HCT116 (cell line): Measurements from ENCODE around the gene KCNJ10. TPM values are rescaled to one million over a fixed set of nuclear protein-coding genes. Genes with fewer than 3 reads are reported as not detected.

Experiments used
- ATAC-seq: fragments of 200-7000 bp; cut with Tn5 transposase; 2 replicates; pipeline ENCODE4 v1.9.1; 2020; ENCODE audit warnings: mild to moderate bottlenecking, moderate library complexity
- BruUV-seq: library from RNA; stranded (reverse); fragments of 400-500 nt; replicated peaks from 2 replicates; lab custom pipeline; 2021; lab: Mats Ljungman, UMichigan
- CTCF ChIA-PET: fragments of 300-600 bp; sonication (Branson Sonifier 250); formaldehyde crosslinking; loops from one replicate; lab custom pipeline; 2021; ENCODE audit warnings: antibody characterized with exemption; lab: Charles Lee
- POLR2A ChIA-PET: fragments of 300-600, 350-600 bp; sonication (Branson Sonifier 250); formaldehyde crosslinking; loops from one replicate; lab custom pipeline; 2021; ENCODE audit warnings: antibody characterized with exemption; lab: Charles Lee
- RAD21 ChIA-PET, 2 experiments: fragments of 300-600 bp; sonication (Branson Sonifier 250); formaldehyde crosslinking; loops; one replicate each; lab custom pipeline; 2023; ENCODE audit warnings: low total read pairs in 2 of 2; ENCODE audit not compliant: uncharacterized antibody in 2 of 2, unreplicated experiment in 2 of 2, low non-redundant PET in 1 of 2; lab: Charles Lee
- DNase-seq: peaks from one replicate; pipeline ENCODE4 v3.0.0-alpha.2; 2010; ENCODE audit warnings: low read depth, low spot score
- H2AFZ ChIP-seq: fragments of 200-600 bp; shearing (Covaris generic), sonication (generic); 2 replicates; pipeline ENCODE4 v1.6.1; 2017; ENCODE audit warnings: low read depth, mixed run types, mixed read lengths, antibody characterized with exemption, low read length; ENCODE audit not compliant: poor library complexity, severe bottlenecking
- H3K27ac ChIP-seq: 2 replicates; pipeline ENCODE4 v1.5.1; 2012; ENCODE audit warnings: low read depth, low read length
- H3K27me3 ChIP-seq: fragments of 200-600 bp; sonication (generic); 2 replicates; pipeline ENCODE4 v1.6.1; 2016; ENCODE audit warnings: mixed run types, low read length, mixed read lengths; ENCODE audit not compliant: insufficient read depth
- H3K36me3 ChIP-seq, 2 experiments: fragments of 200-500 bp in 1 of 2; fragments of 200-600 bp in 1 of 2; sonication (Bioruptor generic) in 1 of 2; sonication (generic) in 1 of 2; 2 replicates each; pipeline versions ENCODE4 v1.5.1 to v1.6.1; 2014 to 2016; ENCODE audit warnings: low read length in 2 of 2, inconsistent platforms in 1 of 2, mixed read lengths in 1 of 2, mixed run types in 1 of 2; ENCODE audit not compliant: insufficient read depth in 2 of 2, control insufficient read depth in 1 of 2
- H3K4me1 ChIP-seq, 2 experiments: fragments of 200-600 bp in 1 of 2; sonication (generic) in 1 of 2; 2 replicates each; pipeline versions ENCODE4 v1.5.1 to v1.6.1; 2012 to 2017; ENCODE audit warnings: low read length in 2 of 2, inconsistent platforms in 1 of 2, mild to moderate bottlenecking in 1 of 2, mixed read lengths in 1 of 2, mixed run types in 1 of 2, moderate library complexity in 1 of 2; ENCODE audit not compliant: insufficient read depth in 2 of 2, control insufficient read depth in 1 of 2
- H3K4me2 ChIP-seq: fragments of 200-600 bp; sonication (generic); 2 replicates; pipeline ENCODE4 v1.6.1; 2017; ENCODE audit warnings: mixed run types, low read length, mixed read lengths
- H3K4me3 ChIP-seq, 2 experiments: fragments of 200-600 bp in 1 of 2; sonication (generic) in 1 of 2; replicated peaks in 1 of 2; 2 replicates each; pipeline ENCODE4 v1.5.1; 2011 to 2016; ENCODE audit warnings: low read length in 2 of 2, control low read depth in 1 of 2, low read depth in 1 of 2, mild to moderate bottlenecking in 1 of 2, mixed read lengths in 1 of 2, mixed run types in 1 of 2
- H3K79me2 ChIP-seq: fragments of 200-600 bp; sonication (generic); 2 replicates; pipeline ENCODE4 v1.6.1; 2017; ENCODE audit warnings: mild to moderate bottlenecking, mixed run types, low read length, moderate library complexity, mixed read lengths; ENCODE audit not compliant: insufficient read depth
- H3K9ac ChIP-seq: fragments of 200-600 bp; sonication (generic); 2 replicates; pipeline ENCODE4 v1.6.1; 2016; ENCODE audit warnings: low read length, mixed read lengths
- H3K9me2 ChIP-seq: fragments of 200-600 bp; sonication (generic), shearing (Covaris generic); 2 replicates; pipeline ENCODE4 v1.6.1; 2017; ENCODE audit warnings: mixed run types, mild to moderate bottlenecking, moderate library complexity; ENCODE audit not compliant: insufficient read depth
- H3K9me3 ChIP-seq, 2 experiments: fragments of 200-500 bp in 1 of 2; fragments of 200-600 bp in 1 of 2; sonication (Bioruptor generic) in 1 of 2; sonication (generic) in 1 of 2; 2 replicates each; pipeline ENCODE4 v1.6.1; 2014 to 2017; ENCODE audit warnings: low read length in 2 of 2, mixed read lengths in 2 of 2, inconsistent platforms in 1 of 2, low read depth in 1 of 2, mild to moderate bottlenecking in 1 of 2, mixed run types in 1 of 2, moderate library complexity in 1 of 2; ENCODE audit not compliant: control insufficient read depth in 1 of 2, insufficient read depth in 1 of 2
- H4K20me1 ChIP-seq: fragments of 200-600 bp; sonication (generic), shearing (Covaris generic); 2 replicates; pipeline ENCODE4 v1.6.1; 2017; ENCODE audit warnings: mixed run types, mild to moderate bottlenecking, moderate library complexity; ENCODE audit not compliant: insufficient read depth
- CEBPB ChIP-seq: IDR thresholded peaks from 2 replicates; pipeline ENCODE4 v1.6.1; 2012; ENCODE audit warnings: low read depth
- FOSL1 ChIP-seq: IDR thresholded peaks from 2 replicates; pipeline ENCODE4 v1.6.1; 2012; ENCODE audit warnings: low read depth
- JUND ChIP-seq: IDR thresholded peaks from 2 replicates; pipeline ENCODE4 v1.6.1; 2012
- POLR2A ChIP-seq: IDR thresholded peaks from 2 replicates; pipeline ENCODE4 v1.7.0; 2011; ENCODE audit warnings: borderline replicate concordance; ENCODE audit not compliant: insufficient read depth, insufficient read length; ENCODE audit errors: extremely low read depth
- SIN3A ChIP-seq: IDR thresholded peaks from 2 replicates; pipeline ENCODE4 v1.6.1; 2012; ENCODE audit warnings: low read depth
- SP1 ChIP-seq: IDR thresholded peaks from 2 replicates; pipeline ENCODE4 v1.6.1; 2012; ENCODE audit warnings: low read depth
- SRF ChIP-seq: IDR thresholded peaks from 2 replicates; pipeline ENCODE4 v1.6.1; 2012; ENCODE audit warnings: low read depth
- TCF7L2 ChIP-seq: IDR thresholded peaks from 2 replicates; pipeline ENCODE4 v1.7.0; 2011; ENCODE audit warnings: borderline replicate concordance, inconsistent platforms; ENCODE audit not compliant: insufficient read depth, insufficient read length; ENCODE audit errors: extremely low read depth
- ZFX ChIP-seq: fragments of 450-650 bp; IDR thresholded peaks from 2 replicates; pipeline ENCODE4 v1.6.1; 2017
- ZNF274 ChIP-seq: fragments of 200-500 bp; sonication (Bioruptor generic); IDR thresholded peaks from 2 replicates; pipeline ENCODE4 v1.6.1; 2014; ENCODE audit warnings: mild to moderate bottlenecking, low read depth, low read length, inconsistent platforms
- intact Hi-C: fragments of 100-400 bp; cut with micrococcal nuclease; formaldehyde crosslinking; loops from 2 replicates; pipeline ENCODE4 v1.10.0; 2022
- total RNA-seq: library from RNA; stranded (reverse); gene quantifications from one replicate; pipeline ENCODE4 v1.2.1, GENCODE V29; 2021; ENCODE audit not compliant: unreplicated experiment
- TF ChIP-seq, protein P1 (sequence below): IDR thresholded peaks from 2 replicates; pipeline ENCODE4 v1.6.1; 2012
- TF ChIP-seq, protein P2 (sequence below): IDR thresholded peaks from 2 replicates; pipeline ENCODE4 v1.6.1; 2011; ENCODE audit warnings: mild to moderate bottlenecking, low read length, moderate library complexity; ENCODE audit not compliant: insufficient replicate concordance; ENCODE audit errors: extremely low read depth
- TF ChIP-seq, protein P3 (sequence below), 3 experiments: fragments of 200-600 bp in 1 of 3; sonication (generic) in 1 of 3; IDR thresholded peaks in 2 of 3; conservative IDR thresholded peaks in 1 of 3; 2 replicates each; pipeline ENCODE4 v1.5.1; 2012 to 2017; ENCODE audit warnings: low read depth in 2 of 3, low read length in 2 of 3, antibody characterized with exemption in 1 of 3, borderline replicate concordance in 1 of 3, control low read depth in 1 of 3, mild to moderate bottlenecking in 1 of 3, mixed read lengths in 1 of 3, mixed run types in 1 of 3, moderate library complexity in 1 of 3; ENCODE audit not compliant: insufficient read depth in 1 of 3
- TF ChIP-seq, protein P4 (sequence below): IDR thresholded peaks from 2 replicates; pipeline ENCODE4 v1.6.1; 2012; ENCODE audit warnings: low read depth

The KCNJ10 gene
- total RNA-seq, 1 experiment from 2014 or later = 0.57 TPM

DNA sequence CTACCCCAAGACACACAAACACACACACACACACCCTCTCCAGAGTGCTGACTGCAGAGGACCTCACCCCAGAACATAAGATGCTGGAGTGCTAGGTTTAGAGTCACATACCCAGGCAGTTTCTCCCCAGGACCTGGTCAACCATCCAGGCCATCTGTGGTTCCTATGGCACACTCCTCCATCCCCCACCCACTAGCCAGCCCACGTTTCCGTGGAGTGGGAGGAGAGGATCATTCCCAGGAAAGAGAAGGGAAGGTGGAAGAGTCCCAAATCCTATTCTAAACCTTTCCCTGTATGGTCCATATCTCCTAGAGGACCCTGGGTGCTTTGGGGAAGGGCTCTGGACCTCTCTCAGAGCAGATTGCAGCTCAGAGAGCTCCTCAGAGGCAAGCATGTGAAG is 12.5 kb upstream of the KCNJ10 start:
- Histone ChIP-seq H3K36me3 (no peaks in the 10 kb centered on the region), H3K9me3 (no peaks in the 10 kb centered on the region), H3K27me3 (peaks cover 26% of the 10 kb centered on the region), H3K79me2 (no peaks in the 10 kb centered on the region), H3K4me2 (no peak overlapping the region), H4K20me1 (no peaks in the 10 kb centered on the region), H3K9me2 (no peaks in the 10 kb centered on the region), H3K4me1 (no peaks in the 10 kb centered on the region; a peak in 2 of 4 replicates), H2AFZ (no peak overlapping the region), H3K4me3 (no peak overlapping the region), H3K9ac (no peak overlapping the region), H3K27ac (no peak overlapping the region)
- RAD21 ChIA-PET = no interaction called here
- intact Hi-C loops = no loop called here
- no TSS peak for BruUV-seq
- no peak for ATAC-seq
- POLR2A ChIA-PET = no interaction called here
- TF ChIP-seq CEBPB (no peak), ZNF274 (no peak), POLR2A (no peak), ZFX (no peak), SP1 (no peak), FOSL1 (no peak), SIN3A (no peak), JUND (no peak), SRF (no peak), TCF7L2 (no peak)
- TF ChIP-seq, protein P1, sequence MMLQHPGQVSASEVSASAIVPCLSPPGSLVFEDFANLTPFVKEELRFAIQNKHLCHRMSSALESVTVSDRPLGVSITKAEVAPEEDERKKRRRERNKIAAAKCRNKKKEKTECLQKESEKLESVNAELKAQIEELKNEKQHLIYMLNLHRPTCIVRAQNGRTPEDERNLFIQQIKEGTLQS = no peak
- TF ChIP-seq, protein P2, sequence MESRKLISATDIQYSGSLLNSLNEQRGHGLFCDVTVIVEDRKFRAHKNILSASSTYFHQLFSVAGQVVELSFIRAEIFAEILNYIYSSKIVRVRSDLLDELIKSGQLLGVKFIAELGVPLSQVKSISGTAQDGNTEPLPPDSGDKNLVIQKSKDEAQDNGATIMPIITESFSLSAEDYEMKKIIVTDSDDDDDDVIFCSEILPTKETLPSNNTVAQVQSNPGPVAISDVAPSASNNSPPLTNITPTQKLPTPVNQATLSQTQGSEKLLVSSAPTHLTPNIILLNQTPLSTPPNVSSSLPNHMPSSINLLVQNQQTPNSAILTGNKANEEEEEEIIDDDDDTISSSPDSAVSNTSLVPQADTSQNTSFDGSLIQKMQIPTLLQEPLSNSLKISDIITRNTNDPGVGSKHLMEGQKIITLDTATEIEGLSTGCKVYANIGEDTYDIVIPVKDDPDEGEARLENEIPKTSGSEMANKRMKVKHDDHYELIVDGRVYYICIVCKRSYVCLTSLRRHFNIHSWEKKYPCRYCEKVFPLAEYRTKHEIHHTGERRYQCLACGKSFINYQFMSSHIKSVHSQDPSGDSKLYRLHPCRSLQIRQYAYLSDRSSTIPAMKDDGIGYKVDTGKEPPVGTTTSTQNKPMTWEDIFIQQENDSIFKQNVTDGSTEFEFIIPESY = no peak
- TF ChIP-seq, protein P3, sequence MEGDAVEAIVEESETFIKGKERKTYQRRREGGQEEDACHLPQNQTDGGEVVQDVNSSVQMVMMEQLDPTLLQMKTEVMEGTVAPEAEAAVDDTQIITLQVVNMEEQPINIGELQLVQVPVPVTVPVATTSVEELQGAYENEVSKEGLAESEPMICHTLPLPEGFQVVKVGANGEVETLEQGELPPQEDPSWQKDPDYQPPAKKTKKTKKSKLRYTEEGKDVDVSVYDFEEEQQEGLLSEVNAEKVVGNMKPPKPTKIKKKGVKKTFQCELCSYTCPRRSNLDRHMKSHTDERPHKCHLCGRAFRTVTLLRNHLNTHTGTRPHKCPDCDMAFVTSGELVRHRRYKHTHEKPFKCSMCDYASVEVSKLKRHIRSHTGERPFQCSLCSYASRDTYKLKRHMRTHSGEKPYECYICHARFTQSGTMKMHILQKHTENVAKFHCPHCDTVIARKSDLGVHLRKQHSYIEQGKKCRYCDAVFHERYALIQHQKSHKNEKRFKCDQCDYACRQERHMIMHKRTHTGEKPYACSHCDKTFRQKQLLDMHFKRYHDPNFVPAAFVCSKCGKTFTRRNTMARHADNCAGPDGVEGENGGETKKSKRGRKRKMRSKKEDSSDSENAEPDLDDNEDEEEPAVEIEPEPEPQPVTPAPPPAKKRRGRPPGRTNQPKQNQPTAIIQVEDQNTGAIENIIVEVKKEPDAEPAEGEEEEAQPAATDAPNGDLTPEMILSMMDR (IDR thresholded peaks at IDR 0.05 in 2 of 3, conservative IDR thresholded peaks at IDR 0.05 in 1 of 3; ENCODE audit: borderline replicate concordance in 1 of 3, insufficient read depth in 1 of 3, low read depth in 2 of 3, low read length in 2 of 3) = no peak
- TF ChIP-seq, protein P4, sequence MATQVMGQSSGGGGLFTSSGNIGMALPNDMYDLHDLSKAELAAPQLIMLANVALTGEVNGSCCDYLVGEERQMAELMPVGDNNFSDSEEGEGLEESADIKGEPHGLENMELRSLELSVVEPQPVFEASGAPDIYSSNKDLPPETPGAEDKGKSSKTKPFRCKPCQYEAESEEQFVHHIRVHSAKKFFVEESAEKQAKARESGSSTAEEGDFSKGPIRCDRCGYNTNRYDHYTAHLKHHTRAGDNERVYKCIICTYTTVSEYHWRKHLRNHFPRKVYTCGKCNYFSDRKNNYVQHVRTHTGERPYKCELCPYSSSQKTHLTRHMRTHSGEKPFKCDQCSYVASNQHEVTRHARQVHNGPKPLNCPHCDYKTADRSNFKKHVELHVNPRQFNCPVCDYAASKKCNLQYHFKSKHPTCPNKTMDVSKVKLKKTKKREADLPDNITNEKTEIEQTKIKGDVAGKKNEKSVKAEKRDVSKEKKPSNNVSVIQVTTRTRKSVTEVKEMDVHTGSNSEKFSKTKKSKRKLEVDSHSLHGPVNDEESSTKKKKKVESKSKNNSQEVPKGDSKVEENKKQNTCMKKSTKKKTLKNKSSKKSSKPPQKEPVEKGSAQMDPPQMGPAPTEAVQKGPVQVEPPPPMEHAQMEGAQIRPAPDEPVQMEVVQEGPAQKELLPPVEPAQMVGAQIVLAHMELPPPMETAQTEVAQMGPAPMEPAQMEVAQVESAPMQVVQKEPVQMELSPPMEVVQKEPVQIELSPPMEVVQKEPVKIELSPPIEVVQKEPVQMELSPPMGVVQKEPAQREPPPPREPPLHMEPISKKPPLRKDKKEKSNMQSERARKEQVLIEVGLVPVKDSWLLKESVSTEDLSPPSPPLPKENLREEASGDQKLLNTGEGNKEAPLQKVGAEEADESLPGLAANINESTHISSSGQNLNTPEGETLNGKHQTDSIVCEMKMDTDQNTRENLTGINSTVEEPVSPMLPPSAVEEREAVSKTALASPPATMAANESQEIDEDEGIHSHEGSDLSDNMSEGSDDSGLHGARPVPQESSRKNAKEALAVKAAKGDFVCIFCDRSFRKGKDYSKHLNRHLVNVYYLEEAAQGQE = no peak
- CTCF ChIA-PET = interaction anchor here (1.1 kb wide), 1 partner anchor 36 kb away, joined by 3 read pairs; no protein-coding TSS in a partner anchor
- DNase-seq = no peak
